GM21360 (cell line): Measurements from ENCODE around the gene FBLN7.
"Not testable (repeated sequence)": the region's sequence is repeated elsewhere in the genome, so short reads cannot be mapped to it uniquely, and the experiment has no call there.

Experiments
- ATAC-seq: cut with Tn5 transposase; IDR thresholded peaks from one replicate; pipeline ENCODE4 v1.9.1; 2021; ENCODE audit warnings: mild to moderate bottlenecking, moderate library complexity; ENCODE audit not compliant: unreplicated experiment

The FBLN7 gene, protein sequence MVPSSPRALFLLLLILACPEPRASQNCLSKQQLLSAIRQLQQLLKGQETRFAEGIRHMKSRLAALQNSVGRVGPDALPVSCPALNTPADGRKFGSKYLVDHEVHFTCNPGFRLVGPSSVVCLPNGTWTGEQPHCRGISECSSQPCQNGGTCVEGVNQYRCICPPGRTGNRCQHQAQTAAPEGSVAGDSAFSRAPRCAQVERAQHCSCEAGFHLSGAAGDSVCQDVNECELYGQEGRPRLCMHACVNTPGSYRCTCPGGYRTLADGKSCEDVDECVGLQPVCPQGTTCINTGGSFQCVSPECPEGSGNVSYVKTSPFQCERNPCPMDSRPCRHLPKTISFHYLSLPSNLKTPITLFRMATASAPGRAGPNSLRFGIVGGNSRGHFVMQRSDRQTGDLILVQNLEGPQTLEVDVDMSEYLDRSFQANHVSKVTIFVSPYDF

GRCh38 chr2:112138159-112139032 lies at the start of gene FBLN7:
TSS of gene FBLN7 (plus strand) at chr2:112138385. CDS start at chr2:112138656, 271 bp downstream.
- no peak for ATAC-seq

DNA sequence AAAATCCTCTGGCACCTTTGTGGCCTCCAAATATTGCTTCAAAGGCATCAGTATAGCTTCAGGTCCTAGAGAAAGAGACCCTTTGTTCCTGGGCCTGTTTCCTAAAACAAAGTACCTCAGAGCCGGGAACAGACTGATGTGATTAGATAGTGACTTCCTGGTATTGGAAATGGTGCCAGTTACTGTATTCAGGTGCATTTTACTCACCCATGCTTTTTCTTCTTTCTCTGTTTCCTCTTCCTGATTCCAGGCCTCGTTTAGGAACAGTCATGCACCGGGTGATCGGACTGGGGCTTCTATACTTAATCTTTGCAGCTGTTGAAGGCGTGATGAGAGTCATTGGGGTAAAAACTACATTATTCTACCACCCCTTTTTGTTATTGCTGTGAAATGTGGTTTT lies 48.8 kb upstream of the FBLN7 start:
- no peak for ATAC-seq

DNA sequence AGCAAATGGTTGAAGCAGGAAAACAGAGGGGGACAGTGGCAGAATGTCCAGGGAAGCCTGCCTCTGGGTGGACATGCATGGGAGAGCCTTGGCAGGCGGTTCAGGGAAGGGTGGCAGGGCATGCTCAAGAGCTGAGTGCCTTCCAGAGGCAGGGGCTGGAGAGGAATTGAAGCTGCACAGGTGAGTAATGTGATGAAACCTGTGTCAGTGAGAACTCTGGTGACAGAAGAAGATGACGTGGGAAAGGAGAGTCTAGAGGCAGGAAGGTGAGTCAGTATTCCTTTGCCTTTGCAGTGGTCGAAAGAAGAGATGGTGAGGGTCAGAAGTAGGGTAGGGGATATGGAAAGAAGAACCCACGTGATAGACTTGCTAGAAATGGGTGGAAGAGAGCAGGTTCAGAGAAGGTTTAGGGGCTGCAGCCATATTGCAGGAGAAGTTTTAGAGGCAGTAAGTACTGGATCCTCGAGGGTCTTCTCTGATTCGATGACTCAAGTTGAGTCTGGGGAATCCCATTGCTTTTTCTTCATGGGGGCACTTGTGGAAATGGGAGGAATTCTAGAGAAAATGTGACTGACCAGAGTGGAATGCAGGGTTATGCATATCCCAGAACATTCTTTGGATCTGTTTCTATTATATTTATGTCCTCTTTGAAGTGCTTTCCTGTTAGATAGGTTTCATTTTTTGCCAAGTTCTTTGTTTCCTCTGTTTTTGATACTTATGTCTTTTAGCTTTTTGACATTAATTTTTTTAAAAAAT lies 45.7 kb upstream of the FBLN7 start:
- ATAC-seq: no peak

- no peak for ATAC-seq
Measured at GRCh38 chr2:112093216-112093615, 45.0 kb upstream of the FBLN7 start.

- ATAC-seq: no peak
Measured at GRCh38 chr2:112095681-112096080, 42.5 kb upstream of the FBLN7 start.

DNA sequence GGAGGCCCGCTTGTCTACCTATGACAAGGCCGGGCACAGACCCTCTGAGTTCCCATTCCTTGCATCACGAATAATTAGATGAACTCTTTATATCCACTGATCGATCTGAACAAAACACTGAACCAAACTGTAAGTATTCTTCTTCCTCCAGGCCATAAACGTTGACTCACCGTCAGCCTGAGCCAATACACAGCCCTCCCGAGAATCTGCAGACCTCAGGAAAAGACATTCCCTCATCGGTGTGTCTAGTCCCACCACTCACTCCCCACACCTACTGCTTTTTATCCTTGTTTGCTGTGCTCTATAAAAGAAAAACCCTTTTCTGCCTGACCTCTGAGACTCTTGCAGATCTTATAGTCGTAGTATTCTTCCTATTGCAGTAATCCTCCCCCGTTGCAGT lies 42.1 kb upstream of the FBLN7 start:
- no peak for ATAC-seq

GRCh38 chr2:112108178-112108832 lies 29.9 kb upstream of the FBLN7 start:
- ATAC-seq: no peak

DNA sequence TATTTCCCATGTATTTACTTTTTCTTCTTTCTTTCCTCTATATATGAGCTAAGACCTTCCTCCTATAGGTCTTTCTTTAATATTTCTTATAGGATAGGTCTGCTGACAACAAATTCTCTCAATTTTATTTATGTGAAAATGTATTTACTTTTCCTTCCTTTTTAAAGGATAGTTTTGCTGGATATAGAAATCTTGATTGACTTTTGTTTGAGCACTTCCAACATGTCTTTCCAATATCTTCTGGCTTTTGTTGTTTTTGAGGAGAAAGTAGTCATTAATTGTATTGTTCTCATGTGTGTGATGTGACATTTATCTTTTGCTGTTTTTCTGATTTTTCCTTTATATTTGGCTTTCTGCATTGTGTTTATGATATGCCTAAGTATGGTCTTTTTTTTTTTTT lies 28.9 kb upstream of the FBLN7 start:
- no peak for ATAC-seq

DNA sequence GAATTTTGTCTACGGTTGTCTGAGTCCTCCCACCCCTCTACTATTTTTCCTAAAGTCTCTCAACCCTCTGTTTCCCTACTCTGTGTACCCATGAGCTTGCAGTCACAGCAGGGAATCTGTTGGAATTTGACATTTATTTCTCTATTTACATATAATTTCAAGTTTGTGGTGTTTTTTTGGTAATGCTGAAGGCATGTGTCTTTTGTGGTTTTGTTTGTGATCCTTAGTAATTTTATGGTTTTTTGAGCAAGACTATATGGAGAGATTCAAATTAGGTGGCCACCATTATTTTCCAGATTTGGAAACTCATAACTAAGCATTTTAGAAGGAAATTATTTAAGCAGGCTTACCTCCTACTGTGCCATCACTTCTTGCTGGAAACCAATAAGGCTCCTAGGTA lies 27.2 kb upstream of the FBLN7 start:
- no peak for ATAC-seq

- ATAC-seq: not testable (repeated sequence)
Measured at GRCh38 chr2:112113354-112113753, 24.8 kb upstream of the FBLN7 start.

DNA sequence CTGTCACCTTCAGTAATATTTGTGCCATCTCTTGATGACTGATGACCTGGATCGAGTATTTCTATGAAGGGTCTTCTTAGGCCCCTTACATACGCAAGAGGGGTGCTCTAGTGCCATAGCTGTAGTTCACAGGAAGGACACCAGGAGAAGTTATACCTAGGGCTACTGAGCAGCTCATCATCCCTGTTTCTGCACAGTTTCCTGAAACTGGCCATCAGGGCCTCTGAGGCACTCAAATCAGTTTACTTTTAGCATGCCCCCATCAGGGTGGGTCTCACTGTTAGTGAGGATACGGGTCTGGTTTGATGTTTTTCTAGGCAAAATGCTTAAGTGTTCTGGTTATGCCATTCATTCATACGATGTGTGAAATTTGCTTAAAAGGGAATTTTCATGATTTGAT lies 20.0 kb upstream of the FBLN7 start:
- no peak for ATAC-seq

DNA sequence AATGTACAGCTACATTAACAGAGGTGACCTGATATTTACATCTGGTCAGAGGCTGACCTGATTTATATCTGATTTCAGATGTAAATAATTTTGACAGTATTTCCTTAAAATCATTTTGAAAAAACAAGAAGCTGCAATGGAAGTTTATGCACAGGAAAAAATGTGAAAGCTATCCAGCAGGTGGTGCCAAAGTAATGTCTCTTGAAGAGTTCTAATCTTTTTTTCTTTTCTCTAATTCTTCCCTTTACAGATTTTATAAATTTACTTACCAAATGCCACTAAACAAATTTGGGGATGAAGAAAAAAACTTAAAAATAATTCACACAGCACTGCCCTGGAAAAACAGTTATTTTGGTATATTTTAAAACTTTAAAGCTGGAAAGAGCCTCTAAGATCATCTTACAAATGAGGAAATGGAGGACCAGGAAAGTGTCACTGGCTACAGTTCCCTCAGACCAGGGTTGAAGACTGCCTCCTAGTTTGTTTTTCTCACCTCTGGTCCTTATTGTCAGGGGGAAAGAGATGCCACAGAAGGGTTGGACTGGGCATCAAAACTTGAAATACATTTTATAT lies 16.4 kb upstream of the FBLN7 start:
- no peak for ATAC-seq

- ATAC-seq: no peak
Measured at GRCh38 chr2:112129060-112129459, 9.1 kb upstream of the FBLN7 start.

DNA sequence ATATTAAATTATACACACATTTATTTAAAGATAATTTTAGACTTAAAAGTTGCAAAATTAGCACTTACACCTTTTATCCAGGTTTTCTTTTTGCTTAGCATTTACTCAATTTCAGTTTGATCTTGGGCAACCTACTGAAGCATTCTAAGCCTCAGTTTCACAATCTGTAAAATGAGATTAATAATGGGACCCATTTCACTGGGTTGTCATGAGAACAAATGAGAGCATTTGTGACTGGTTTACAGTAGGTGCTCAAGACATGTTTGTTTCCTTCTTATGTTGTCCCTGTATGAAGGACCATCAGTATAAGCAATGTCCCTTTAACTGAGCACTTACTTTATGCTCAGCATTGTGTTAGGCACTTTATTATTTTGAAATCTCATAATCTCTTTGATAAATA lies 4.8 kb upstream of the FBLN7 start:
- no peak for ATAC-seq

DNA sequence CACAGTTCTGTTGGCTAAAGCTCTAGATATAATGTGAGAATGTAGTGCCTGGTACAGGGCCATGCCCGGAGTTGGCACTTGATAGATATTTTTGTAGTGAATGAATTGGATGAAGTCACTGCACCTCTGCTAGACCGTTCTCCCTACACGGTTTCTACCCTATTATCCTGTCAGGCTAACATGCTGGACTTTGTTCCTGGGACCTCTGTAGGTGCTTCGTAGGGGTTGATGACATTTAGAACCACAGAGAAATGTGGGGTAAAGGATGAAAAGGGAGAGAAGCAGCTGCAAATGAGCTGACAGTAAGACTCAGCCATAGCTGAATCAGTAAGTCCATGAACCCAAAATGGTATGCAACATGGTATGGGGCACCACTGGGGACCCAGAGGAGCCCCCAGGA lies 4.1 kb upstream of the FBLN7 start:
- no peak for ATAC-seq

- ATAC-seq: no peak
Measured at GRCh38 chr2:112136096-112136495, 2.1 kb upstream of the FBLN7 start.

GRCh38 chr2:112137516-112138158 lies 548 bp upstream of the FBLN7 start:
- ATAC-seq: no peak

DNA sequence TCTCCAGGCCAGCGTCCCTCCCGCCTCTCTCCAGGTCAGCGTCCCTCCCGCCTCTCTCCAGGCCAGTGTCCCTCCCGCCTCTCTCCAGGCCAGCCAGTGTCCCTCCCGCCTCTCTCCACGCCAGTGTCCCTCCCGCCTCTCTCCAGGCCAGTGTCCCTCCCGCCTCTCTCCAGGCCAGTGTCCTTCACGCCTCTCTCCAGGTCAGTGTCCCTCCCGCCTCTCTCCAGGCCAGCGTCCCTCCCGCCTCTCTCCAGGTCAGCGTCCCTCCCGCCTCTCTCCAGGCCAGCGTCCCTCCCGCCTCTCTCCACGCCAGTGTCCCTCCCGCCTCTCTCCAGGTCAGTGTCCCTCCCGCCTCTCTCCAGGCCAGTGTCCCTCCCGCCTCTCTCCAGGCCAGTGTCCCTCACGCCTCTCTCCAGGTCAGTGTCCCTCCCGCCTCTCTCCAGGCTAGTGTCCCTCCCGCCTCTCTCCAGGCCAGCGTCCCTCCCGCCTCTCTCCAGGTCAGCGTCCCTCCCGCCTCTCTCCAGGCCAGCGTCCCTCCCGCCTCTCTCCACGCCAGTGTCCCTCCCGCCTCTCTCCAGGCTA lies 939 bp downstream of the FBLN7 start:
- not testable (repeated sequence) for ATAC-seq

- not testable (repeated sequence) for ATAC-seq
Measured at GRCh38 chr2:112139661-112140204, 1.5 kb downstream of the FBLN7 start.
